ENCODE measurements around the gene TTN. TPM values are rescaled to one million over a fixed set of nuclear protein-coding genes. Genes with fewer than 3 reads are reported as not detected.
"Not testable (repeated sequence)": the region's sequence is repeated elsewhere in the genome, so short reads cannot be mapped to it uniquely, and the experiment has no call there.

Gene TTN
- total RNA-seq, 1 experiment from 2014 or later, result 0.13 TPM

DNA sequence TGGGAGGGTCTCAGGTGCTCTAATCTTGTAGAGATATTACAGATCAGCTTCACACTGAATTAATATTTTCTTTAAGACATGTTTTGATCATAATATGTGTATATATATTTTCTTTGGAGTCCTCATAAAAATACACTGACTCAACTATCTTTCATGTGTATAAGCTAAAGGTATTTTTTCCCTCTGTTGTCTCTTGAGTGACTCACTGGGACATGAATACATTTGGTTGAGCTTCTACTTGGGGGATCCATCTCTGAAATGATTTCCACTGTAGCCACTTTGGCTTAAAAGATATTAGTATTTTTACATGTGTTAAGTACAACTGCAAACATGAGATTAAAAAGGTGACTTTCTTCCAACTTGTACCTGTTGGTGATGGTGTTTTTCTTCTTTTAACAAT lies 140.8 kb downstream of the TTN start:
- Histone ChIP-seq H3K9me3 (ENCODE audit: control insufficient read depth, insufficient read depth, low read depth, low read length) (no peaks in the 10 kb centered on the region), H3K27me3 (ENCODE audit: control insufficient read depth, insufficient read depth, low read length) (no peaks in the 10 kb centered on the region; the same call in 1 of the 2 replicates), H3K4me1 (ENCODE audit: control insufficient read depth, insufficient read depth, low read length) (no peaks in the 10 kb centered on the region), H3K36me3 (ENCODE audit: control insufficient read depth, insufficient read depth, low read length) (no peaks in the 10 kb centered on the region), H3K4me3 (ENCODE audit: low read depth in 2 of 2, low read length in 2 of 2) (no peak overlapping the region), H3K27ac (ENCODE audit: low read length) (no peak overlapping the region)
- no TSS peak for BruUV-seq (replicated peaks)
- intact Hi-C loops (cut with micrococcal nuclease; ENCODE audit: unreplicated experiment) (no loop called here), in situ Hi-C loops (cut with HindIII; ENCODE audit: low pct_unique_long_range_greater_than_20kb, low sequenced_read_pairs) (no loop called here)
- ChIA-PET CTCF (no interaction called here), POLR2A (interaction anchor here (0.6 kb wide), 1 partner anchor 11 kb away, joined by 4 read pairs; no protein-coding TSS in a partner anchor)
- DNase-seq (ENCODE audit: low read depth, low spot score), result no peak
- no peak for ATAC-seq
- no peak for TF ChIP-seq POLR2AphosphoS5 (IDR thresholded peaks at IDR 0.05; ENCODE audit: low read depth, low read length)
- no peak for TF ChIP-seq SIN3A (IDR thresholded peaks at IDR 0.05; ENCODE audit: borderline replicate concordance, insufficient read depth, low read depth, low read length)
- TF ChIP-seq, protein P1, sequence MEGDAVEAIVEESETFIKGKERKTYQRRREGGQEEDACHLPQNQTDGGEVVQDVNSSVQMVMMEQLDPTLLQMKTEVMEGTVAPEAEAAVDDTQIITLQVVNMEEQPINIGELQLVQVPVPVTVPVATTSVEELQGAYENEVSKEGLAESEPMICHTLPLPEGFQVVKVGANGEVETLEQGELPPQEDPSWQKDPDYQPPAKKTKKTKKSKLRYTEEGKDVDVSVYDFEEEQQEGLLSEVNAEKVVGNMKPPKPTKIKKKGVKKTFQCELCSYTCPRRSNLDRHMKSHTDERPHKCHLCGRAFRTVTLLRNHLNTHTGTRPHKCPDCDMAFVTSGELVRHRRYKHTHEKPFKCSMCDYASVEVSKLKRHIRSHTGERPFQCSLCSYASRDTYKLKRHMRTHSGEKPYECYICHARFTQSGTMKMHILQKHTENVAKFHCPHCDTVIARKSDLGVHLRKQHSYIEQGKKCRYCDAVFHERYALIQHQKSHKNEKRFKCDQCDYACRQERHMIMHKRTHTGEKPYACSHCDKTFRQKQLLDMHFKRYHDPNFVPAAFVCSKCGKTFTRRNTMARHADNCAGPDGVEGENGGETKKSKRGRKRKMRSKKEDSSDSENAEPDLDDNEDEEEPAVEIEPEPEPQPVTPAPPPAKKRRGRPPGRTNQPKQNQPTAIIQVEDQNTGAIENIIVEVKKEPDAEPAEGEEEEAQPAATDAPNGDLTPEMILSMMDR (IDR thresholded peaks at IDR 0.05), result no peak
- TF ChIP-seq TCF7L2 (IDR thresholded peaks at IDR 0.05; ENCODE audit: low read depth, low read length), result no peak
- TF ChIP-seq, protein P2, sequence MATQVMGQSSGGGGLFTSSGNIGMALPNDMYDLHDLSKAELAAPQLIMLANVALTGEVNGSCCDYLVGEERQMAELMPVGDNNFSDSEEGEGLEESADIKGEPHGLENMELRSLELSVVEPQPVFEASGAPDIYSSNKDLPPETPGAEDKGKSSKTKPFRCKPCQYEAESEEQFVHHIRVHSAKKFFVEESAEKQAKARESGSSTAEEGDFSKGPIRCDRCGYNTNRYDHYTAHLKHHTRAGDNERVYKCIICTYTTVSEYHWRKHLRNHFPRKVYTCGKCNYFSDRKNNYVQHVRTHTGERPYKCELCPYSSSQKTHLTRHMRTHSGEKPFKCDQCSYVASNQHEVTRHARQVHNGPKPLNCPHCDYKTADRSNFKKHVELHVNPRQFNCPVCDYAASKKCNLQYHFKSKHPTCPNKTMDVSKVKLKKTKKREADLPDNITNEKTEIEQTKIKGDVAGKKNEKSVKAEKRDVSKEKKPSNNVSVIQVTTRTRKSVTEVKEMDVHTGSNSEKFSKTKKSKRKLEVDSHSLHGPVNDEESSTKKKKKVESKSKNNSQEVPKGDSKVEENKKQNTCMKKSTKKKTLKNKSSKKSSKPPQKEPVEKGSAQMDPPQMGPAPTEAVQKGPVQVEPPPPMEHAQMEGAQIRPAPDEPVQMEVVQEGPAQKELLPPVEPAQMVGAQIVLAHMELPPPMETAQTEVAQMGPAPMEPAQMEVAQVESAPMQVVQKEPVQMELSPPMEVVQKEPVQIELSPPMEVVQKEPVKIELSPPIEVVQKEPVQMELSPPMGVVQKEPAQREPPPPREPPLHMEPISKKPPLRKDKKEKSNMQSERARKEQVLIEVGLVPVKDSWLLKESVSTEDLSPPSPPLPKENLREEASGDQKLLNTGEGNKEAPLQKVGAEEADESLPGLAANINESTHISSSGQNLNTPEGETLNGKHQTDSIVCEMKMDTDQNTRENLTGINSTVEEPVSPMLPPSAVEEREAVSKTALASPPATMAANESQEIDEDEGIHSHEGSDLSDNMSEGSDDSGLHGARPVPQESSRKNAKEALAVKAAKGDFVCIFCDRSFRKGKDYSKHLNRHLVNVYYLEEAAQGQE (IDR thresholded peaks at IDR 0.05; ENCODE audit: insufficient read depth in 1 of 2, low read depth in 2 of 2, low read length in 1 of 2), result no peak

DNA sequence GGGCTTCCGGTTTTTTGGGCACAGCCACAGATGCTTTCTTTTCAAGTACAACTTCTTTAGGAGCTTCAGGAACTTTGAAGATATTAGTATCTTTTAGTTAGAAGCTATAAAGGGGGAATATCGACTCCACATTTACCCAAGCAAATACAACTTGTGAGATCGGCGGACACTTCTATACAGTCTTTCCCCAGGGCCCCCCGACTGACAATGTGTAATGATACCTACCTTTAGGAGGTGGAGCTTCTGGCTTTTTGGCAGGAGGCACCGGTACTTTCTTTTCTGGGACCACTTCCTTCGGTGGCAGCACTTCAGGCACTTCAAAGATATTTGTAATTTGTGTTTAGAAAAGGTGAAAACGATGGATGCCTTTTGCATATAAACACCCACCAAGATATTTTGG lies 148.7 kb downstream of the TTN start:
- DNase-seq (ENCODE audit: low read depth, low spot score); BruUV-seq (replicated peaks); H3K36me3 ChIP-seq (ENCODE audit: control insufficient read depth, insufficient read depth, low read length); CTCF ChIA-PET; H3K9me3 ChIP-seq (ENCODE audit: control insufficient read depth, insufficient read depth, low read depth, low read length); POLR2A ChIA-PET; ATAC-seq; H3K27ac ChIP-seq (ENCODE audit: low read length); in situ Hi-C loops (cut with HindIII; ENCODE audit: low pct_unique_long_range_greater_than_20kb, low sequenced_read_pairs); H3K4me3 ChIP-seq (ENCODE audit: low read depth in 2 of 2, low read length in 2 of 2); H3K27me3 ChIP-seq (ENCODE audit: control insufficient read depth, insufficient read depth, low read length); H3K4me1 ChIP-seq (ENCODE audit: control insufficient read depth, insufficient read depth, low read length); intact Hi-C loops (cut with micrococcal nuclease; ENCODE audit: unreplicated experiment): not testable (repeated sequence)

DNA sequence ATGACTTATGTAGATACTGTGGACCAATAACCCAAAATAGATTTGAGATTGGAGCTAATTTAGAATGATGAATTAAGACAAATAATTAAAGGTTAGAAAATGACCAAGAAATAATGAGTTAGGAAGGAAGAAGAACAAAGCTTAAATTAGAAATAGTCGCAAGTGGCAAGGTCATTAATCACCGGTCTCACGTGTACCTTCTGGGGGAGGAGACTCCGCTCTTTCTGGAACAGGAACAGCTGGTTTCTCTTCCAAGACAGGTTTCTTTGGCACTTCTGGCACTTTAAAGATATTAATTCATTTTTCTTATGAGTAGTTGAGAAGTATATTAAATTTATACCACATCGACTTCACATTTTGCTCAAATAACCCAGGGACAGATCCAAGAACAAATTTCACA lies 156.7 kb downstream of the TTN start:
- Histone ChIP-seq H3K27me3 (ENCODE audit: control insufficient read depth, insufficient read depth, low read length) (peaks cover 6% of the 10 kb centered on the region; the same call in 1 of the 2 replicates), H3K4me3 (ENCODE audit: low read depth in 2 of 2, low read length in 2 of 2) (no peak overlapping the region), H3K9me3 (ENCODE audit: control insufficient read depth, insufficient read depth, low read depth, low read length) (no peaks in the 10 kb centered on the region), H3K4me1 (ENCODE audit: control insufficient read depth, insufficient read depth, low read length) (no peaks in the 10 kb centered on the region), H3K36me3 (ENCODE audit: control insufficient read depth, insufficient read depth, low read length) (no peaks in the 10 kb centered on the region), H3K27ac (ENCODE audit: low read length) (no peak overlapping the region)
- ChIA-PET CTCF (no interaction called here), POLR2A (no interaction called here)
- intact Hi-C loops (cut with micrococcal nuclease; ENCODE audit: unreplicated experiment), result no loop called here
- DNase-seq (ENCODE audit: low read depth, low spot score) (no peak), ATAC-seq (no peak)
- BruUV-seq (replicated peaks), result no TSS peak
- TF ChIP-seq SIN3A (IDR thresholded peaks at IDR 0.05; ENCODE audit: borderline replicate concordance, insufficient read depth, low read depth, low read length), result no peak
- in situ Hi-C loops (cut with HindIII; ENCODE audit: low pct_unique_long_range_greater_than_20kb, low sequenced_read_pairs), result no loop called here

All from Panc1 (cell line).